ENCODE results near the gene ROBO1. TPM values are rescaled to one million over a fixed set of nuclear protein-coding genes. Genes with fewer than 3 reads are reported as not detected.

The ROBO1 gene
- total and polyA plus RNA-seq, 2 of the 13 experiments (the other 11 are each of a cell fraction or from before 2014, with no cell fraction given) = 52.2 to 71.0 TPM

DNA sequence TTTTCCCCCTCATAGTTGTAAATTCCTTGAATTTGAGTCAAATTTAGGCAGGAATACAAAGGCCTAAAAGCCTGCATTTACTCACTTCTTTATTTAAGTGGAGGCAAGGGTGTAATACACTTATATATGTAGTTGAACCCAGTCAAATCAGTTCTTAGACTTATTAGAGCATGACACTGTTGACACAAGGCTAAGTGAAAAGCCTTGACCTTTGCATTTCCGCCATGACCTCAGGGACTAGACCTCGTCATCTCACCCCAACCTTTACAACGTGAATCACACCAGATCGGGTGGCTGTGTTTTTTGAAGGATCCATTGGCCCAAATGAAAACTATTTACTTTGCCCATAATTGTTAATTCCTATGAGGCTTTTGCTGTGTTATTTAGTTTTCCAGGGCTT, 774.4 kb downstream of the ROBO1 start (continued):
- TF ChIP-seq, protein P1, sequence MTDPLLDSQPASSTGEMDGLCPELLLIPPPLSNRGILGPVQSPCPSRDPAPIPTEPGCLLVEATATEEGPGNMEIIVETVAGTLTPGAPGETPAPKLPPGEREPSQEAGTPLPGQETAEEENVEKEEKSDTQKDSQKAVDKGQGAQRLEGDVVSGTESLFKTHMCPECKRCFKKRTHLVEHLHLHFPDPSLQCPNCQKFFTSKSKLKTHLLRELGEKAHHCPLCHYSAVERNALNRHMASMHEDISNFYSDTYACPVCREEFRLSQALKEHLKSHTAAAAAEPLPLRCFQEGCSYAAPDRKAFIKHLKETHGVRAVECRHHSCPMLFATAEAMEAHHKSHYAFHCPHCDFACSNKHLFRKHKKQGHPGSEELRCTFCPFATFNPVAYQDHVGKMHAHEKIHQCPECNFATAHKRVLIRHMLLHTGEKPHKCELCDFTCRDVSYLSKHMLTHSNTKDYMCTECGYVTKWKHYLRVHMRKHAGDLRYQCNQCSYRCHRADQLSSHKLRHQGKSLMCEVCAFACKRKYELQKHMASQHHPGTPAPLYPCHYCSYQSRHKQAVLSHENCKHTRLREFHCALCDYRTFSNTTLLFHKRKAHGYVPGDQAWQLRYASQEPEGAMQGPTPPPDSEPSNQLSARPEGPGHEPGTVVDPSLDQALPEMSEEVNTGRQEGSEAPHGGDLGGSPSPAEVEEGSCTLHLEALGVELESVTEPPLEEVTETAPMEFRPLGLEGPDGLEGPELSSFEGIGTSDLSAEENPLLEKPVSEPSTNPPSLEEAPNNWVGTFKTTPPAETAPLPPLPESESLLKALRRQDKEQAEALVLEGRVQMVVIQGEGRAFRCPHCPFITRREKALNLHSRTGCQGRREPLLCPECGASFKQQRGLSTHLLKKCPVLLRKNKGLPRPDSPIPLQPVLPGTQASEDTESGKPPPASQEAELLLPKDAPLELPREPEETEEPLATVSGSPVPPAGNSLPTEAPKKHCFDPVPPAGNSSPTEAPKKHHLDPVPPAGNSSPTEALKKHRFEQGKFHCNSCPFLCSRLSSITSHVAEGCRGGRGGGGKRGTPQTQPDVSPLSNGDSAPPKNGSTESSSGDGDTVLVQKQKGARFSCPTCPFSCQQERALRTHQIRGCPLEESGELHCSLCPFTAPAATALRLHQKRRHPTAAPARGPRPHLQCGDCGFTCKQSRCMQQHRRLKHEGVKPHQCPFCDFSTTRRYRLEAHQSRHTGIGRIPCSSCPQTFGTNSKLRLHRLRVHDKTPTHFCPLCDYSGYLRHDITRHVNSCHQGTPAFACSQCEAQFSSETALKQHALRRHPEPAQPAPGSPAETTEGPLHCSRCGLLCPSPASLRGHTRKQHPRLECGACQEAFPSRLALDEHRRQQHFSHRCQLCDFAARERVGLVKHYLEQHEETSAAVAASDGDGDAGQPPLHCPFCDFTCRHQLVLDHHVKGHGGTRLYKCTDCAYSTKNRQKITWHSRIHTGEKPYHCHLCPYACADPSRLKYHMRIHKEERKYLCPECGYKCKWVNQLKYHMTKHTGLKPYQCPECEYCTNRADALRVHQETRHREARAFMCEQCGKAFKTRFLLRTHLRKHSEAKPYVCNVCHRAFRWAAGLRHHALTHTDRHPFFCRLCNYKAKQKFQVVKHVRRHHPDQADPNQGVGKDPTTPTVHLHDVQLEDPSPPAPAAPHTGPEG (CRISPR knock-in tag; IDR thresholded peaks at IDR 0.05) = no peak
- TF ChIP-seq GLMP (CRISPR knock-in tag; IDR thresholded peaks at IDR 0.05; ENCODE audit: borderline replicate concordance) (no peak), SP5 (CRISPR knock-in tag; IDR thresholded peaks at IDR 0.05; ENCODE audit: borderline replicate concordance, low read depth) (no peak), REL (CRISPR knock-in tag; conservative IDR thresholded peaks at IDR 0.05) (no peak), HMG20A (CRISPR knock-in tag; IDR thresholded peaks at IDR 0.05; ENCODE audit: borderline replicate concordance) (peak; percentile 93; the same call in 1 of the 2 replicates), BCL6 (CRISPR knock-in tag; IDR thresholded peaks at IDR 0.05) (peak; percentile 81; the same call in 1 of the 2 replicates), NR1H2 (CRISPR knock-in tag; IDR thresholded peaks at IDR 0.05; ENCODE audit: borderline replicate concordance, low read depth) (no peak), IRF2 (CRISPR knock-in tag; IDR thresholded peaks at IDR 0.05) (peak; percentile 87), ZBTB7B (CRISPR knock-in tag; IDR thresholded peaks at IDR 0.05) (no peak), ZMYM2 (CRISPR knock-in tag; IDR thresholded peaks at IDR 0.05) (peak; percentile 69), ZNF644 (CRISPR knock-in tag; IDR thresholded peaks at IDR 0.05; ENCODE audit: low read depth) (peak; percentile 86), JUNB (CRISPR knock-in tag; IDR thresholded peaks at IDR 0.05; ENCODE audit: borderline replicate concordance) (no peak), MYC (CRISPR knock-in tag; IDR thresholded peaks at IDR 0.05; ENCODE audit: borderline replicate concordance) (no peak), ZNF225 (CRISPR knock-in tag; IDR thresholded peaks at IDR 0.05) (no peak), FOXJ3 (CRISPR knock-in tag; IDR thresholded peaks at IDR 0.05; ENCODE audit: borderline replicate concordance) (peak; percentile 37; the same call in 1 of the 2 replicates), GRHL1 (CRISPR knock-in tag; conservative IDR thresholded peaks at IDR 0.05) (no peak)
- TF ChIP-seq, protein P2, sequence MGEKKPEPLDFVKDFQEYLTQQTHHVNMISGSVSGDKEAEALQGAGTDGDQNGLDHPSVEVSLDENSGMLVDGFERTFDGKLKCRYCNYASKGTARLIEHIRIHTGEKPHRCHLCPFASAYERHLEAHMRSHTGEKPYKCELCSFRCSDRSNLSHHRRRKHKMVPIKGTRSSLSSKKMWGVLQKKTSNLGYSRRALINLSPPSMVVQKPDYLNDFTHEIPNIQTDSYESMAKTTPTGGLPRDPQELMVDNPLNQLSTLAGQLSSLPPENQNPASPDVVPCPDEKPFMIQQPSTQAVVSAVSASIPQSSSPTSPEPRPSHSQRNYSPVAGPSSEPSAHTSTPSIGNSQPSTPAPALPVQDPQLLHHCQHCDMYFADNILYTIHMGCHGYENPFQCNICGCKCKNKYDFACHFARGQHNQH (CRISPR knock-in tag; IDR thresholded peaks at IDR 0.05) = 0 out of 2 replicates have a peak, but pooled peaks have one; percentile 61
- TF ChIP-seq, protein P3, sequence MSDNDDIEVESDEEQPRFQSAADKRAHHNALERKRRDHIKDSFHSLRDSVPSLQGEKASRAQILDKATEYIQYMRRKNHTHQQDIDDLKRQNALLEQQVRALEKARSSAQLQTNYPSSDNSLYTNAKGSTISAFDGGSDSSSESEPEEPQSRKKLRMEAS (IDR thresholded peaks at IDR 0.05) = peak; percentile 58; the same call in 1 of the 2 replicates
